Lower leg skin (tissue), 3 donors: ENCODE results near the gene TSPEAR.

Experiments
- CTCF ChIP-seq, 3 donors: fragments of 450-650 bp; IDR thresholded peaks; one replicate each; pipeline ENCODE4 v1.5.1; 2016; ENCODE audit warnings: antibody characterized with exemption in 3 of 3, mild to moderate bottlenecking in 3 of 3, moderate library complexity in 2 of 3
- POLR2A ChIP-seq, 2 donors: fragments of 450-650 bp; IDR thresholded peaks; one replicate each; pipeline ENCODE4 v1.6.1; 2016 to 2017; ENCODE audit warnings: antibody characterized with exemption in 2 of 2, mild to moderate bottlenecking in 1 of 2, moderate library complexity in 1 of 2

DNA sequence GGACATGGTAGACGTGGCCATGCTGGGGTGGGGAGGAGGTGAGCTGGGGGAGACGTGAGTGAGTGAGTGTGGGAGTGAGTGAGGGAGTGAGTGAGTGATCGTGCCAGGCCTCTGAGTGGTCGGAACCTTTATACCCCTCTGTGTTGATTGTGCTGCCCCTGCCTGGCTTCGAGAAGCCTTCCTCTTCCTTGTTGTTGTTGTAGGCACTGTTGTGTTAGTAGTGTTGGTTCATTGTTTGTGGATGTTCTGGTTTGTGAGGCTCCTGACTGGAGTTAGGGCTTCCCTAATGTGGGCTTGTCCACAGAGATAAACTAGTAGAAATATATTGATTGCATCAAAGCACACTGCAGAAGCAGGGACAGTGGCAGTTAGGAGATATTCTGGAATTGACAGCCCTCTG, 152.7 kb downstream of the TSPEAR start, which contains the start of gene KRTAP10-3:
- no peak for TF ChIP-seq POLR2A (IDR thresholded peaks at IDR 0.05)
- no peak for TF ChIP-seq CTCF (IDR thresholded peaks at IDR 0.05)
